GM19397 (cell line): ENCODE measurements around the gene GALNS.

Experiments used
- ATAC-seq: cut with Tn5 transposase; IDR thresholded peaks from one replicate; pipeline ENCODE4 v1.9.1; 2021; ENCODE audit warnings: mild to moderate bottlenecking, moderate library complexity; ENCODE audit not compliant: unreplicated experiment

Gene GALNS

GRCh38 chr16:88820385-88821025 is 36.2 kb downstream of the GALNS start:
- no peak for ATAC-seq

GRCh38 chr16:88819126-88819525 is 37.6 kb downstream of the GALNS start:
- no peak for ATAC-seq

DNA sequence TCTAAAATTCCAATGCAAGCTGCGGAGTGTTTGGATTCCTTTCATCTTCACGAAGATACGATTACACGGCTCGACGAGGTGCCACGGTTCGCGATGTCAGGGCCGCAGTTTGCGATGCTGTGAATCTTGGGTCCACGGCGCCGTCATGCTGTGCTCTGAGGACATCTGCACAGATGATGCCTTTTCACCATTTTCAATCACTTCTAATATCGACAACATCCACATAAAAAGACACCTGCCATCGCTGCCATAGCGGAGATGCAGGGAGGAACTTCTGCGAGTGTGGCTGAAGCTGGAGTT is 38.2 kb downstream of the GALNS start:
- ATAC-seq: no peak

GRCh38 chr16:88817785-88818574 is 38.8 kb downstream of the GALNS start:
- ATAC-seq: no peak

DNA sequence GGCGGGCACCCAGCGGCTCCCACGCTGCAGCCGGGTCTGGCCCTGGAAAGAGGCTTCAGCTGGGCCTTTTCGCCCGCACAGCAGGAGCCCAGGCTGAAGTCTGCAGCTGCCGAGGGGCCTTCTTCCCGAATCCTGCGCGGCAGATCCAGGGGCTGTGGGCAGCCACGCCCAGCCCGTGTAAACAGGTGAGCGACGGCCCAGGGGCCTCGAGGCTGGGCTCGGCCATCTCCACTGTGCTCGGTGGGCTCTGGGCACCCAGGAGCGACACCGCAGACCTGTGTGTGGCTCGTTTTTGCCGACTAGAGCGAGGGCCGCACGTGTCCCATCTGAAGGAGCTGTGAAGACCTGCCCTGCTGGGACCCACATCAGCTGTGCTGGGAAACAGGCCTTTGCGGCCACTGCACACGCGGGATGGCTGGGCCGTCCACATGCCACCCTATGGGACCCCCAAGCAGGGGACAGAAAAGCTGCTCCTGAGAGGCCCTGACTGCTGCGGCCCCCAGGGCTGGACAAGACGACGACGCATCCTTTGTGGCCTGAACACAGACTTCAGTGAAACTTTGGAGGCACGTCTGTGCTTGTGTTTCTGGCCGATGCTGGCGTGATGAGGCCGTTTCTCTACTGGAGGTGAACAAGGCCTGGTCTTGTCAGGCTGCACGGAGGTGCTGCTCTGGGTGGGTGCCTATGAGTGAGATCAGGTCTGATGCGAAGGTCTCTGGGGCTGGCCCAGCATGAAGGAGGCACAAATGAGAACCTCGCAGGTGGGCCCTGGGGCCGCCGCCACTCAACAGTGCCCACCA is 39.8 kb downstream of the GALNS start:
- no peak for ATAC-seq

DNA sequence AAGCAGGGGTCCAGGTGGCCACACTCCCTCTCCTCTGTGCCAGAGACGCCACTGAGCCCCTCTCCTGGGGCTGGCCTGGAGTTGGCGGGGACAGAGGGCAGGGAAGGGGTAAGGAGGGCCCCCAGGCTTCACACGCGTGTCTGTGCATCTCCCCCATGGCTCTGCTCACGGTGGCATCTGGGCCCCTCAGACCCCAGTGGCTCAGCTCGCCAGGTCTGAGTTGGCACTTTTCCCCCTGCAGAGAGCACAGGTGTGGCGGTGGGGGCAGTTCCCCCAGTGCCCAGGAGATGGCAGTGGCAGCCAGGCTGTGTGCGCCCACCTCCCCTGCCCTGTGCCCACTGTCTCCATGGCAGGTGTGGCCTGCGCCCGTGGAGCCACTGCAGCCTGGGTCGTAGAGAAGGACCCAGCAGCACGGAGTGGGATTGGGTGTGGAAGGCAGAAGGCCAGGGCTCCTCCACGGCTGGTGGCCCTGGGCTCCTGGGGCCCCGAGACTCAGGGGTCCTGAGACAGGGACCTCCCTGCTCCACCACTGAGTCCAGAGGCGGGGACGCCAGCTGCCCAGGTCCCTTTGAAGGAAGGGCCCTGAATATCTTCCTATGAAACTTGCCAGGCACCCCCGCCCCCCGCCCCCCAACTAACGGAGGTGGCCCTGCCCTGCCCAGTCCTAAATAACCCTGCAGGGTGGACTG is 40.7 kb downstream of the GALNS start:
- no peak for ATAC-seq

DNA sequence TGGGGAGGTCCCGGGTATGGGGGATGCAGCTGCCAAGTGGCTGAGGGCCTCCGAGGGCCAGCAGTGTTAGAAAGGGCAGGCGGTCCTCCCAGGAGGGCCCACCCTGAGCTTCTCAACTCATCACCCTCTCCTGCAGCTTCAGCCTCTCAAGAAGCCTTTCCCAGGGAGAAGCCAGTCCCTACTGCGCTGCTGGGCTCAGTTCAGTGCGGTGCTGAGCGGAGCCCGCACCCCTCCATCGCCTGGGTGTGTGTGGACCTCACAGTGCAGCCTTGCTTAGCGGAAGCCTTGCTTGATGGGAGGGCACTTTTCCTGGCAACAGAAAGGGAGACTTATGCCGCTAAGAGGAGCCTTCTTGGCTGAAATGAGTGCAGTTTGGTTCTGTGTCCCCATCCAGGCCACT is 41.5 kb downstream of the GALNS start:
- no peak for ATAC-seq

DNA sequence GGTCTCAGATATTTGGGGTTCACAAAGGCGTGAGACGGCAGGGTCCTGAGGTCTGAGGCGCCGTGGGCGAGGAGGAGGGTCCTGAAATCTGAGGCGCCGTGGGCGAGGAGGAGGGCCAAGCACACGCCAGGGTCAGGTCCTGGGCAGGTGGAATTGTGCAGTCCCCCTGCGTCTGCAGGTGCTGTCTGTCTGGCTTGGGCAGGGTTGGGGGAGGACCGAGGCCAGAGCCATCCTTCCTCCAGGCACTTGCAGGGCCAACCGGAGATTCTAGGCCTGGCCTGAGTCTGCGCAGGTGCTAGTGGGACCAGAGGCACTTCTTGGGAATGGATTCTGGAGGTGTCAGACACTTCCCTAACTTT is 42.6 kb downstream of the GALNS start:
- ATAC-seq: no peak

- no peak for ATAC-seq
Observed at GRCh38 chr16:88813269-88814143, 43.2 kb downstream of the GALNS start.

- no peak for ATAC-seq
Observed at GRCh38 chr16:88812513-88813268, 44.1 kb downstream of the GALNS start.

GRCh38 chr16:88811769-88812512 is 44.8 kb downstream of the GALNS start, which contains the start of gene APRT:
Gene APRT (minus strand): TSS chr16:88811928. CDS start chr16:88811899, 29 bp downstream.
- peak; percentile 75 for ATAC-seq

GRCh38 chr16:88810912-88811768 is 45.6 kb downstream of the GALNS start:
- ATAC-seq: peak; percentile 42

- no peak for ATAC-seq
Observed at GRCh38 chr16:88810166-88810911, 46.4 kb downstream of the GALNS start.

GRCh38 chr16:88809676-88810165 is 47.0 kb downstream of the GALNS start:
- no peak for ATAC-seq

- ATAC-seq: no peak
Observed at GRCh38 chr16:88809068-88809675, 47.6 kb downstream of the GALNS start.

DNA sequence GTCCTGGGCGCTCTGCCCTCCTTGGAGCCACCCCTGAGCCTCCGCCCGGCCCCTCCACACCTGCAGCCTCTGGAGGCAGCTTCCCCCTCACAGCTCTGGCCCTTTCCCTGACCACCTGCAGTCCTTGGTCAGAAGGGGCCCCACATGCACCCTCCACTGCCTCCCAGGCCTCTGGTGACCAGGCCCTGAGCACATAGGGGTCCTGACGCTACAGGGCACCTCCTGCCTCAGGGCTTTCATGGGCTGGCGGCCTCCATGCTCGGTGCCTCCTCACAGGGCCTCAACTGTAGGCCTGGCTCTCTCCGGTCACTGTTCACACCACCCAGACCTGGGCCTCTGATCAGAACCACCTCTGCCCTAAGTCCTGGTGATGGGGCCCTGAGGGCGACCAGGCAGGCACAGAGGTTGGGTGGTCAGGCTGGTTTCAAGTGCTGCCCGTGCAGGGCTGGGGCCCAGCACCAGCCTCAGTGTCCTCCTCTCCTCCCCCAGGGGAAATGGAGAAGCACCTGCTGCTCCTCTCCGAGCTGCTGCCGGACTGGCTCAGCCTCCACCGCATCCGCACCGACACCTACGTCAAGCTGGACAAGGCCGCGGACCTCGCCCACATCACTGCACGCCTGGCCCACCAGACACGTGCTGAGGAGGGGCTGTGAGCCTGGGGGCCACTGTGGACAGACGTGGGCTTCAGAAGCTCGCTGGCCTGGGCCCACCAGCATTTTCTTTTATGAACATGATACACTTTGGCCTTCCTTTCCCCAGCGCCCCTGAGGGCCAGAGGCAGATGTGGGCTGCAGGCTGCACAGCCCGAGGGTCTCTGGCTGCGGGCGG is 48.9 kb downstream of the GALNS start:
- no peak for ATAC-seq
